Caco-2 (cell line): ENCODE data around the gene STXBP3. TPM values are rescaled to one million over a fixed set of nuclear protein-coding genes. Genes with fewer than 3 reads are reported as not detected.

ENCODE experiments used
- BruUV-seq: library from RNA; stranded (reverse); fragments of 400-500 nt; replicated peaks from 2 replicates; lab custom pipeline; 2021; lab: Mats Ljungman, UMichigan
- CTCF ChIA-PET: fragments of 300-600 bp; sonication (Branson Sonifier 250); formaldehyde crosslinking; loops from one replicate; lab custom pipeline; 2022; ENCODE audit warnings: antibody characterized with exemption; lab: Charles Lee
- POLR2A ChIA-PET: fragments of 300-600 bp; sonication (Branson Sonifier 250); formaldehyde crosslinking; loops from one replicate; lab custom pipeline; 2022; ENCODE audit warnings: antibody characterized with exemption; lab: Charles Lee
- DNase-seq, 2 experiments: peaks; one replicate each; pipeline versions ENCODE4 v3.0.0 to v3.0.0-alpha.2; 2020 to 2022
- H3K27me3 ChIP-seq: replicated peaks from 2 replicates; pipeline ENCODE4 v1.6.0; 2011; ENCODE audit warnings: low read length; ENCODE audit not compliant: control insufficient read depth, insufficient read depth
- H3K36me3 ChIP-seq: 2 replicates; pipeline ENCODE4 v1.5.1; 2011; ENCODE audit warnings: low read length; ENCODE audit not compliant: control insufficient read depth, insufficient read depth
- H3K4me1 ChIP-seq: fragments of 250-450 bp; sonication (Bioruptor Pico); 2 replicates; pipeline ENCODE4 v1.5.1; 2020; ENCODE audit warnings: mild to moderate bottlenecking
- H3K4me3 ChIP-seq: 2 replicates; pipeline ENCODE4 v1.5.1; 2011; ENCODE audit warnings: low read depth, mild to moderate bottlenecking, control low read depth, low read length
- H3K9me3 ChIP-seq: fragments of 250-450 bp; sonication (Bioruptor Pico); 2 replicates; pipeline ENCODE4 v1.5.1; 2020; ENCODE audit warnings: mild to moderate bottlenecking, moderate library complexity
- H3K27ac Mint-ChIP-seq: one replicate; pipeline ENCODE4 v1.8.0; 2022; ENCODE audit warnings: mixed read lengths; ENCODE audit not compliant: unreplicated experiment
- H3K27me3 Mint-ChIP-seq: one replicate; pipeline ENCODE4 v1.8.0; 2022; ENCODE audit warnings: mixed read lengths; ENCODE audit not compliant: insufficient read depth, unreplicated experiment
- H3K36me3 Mint-ChIP-seq: one replicate; pipeline ENCODE4 v1.8.0; 2022; ENCODE audit warnings: mild to moderate bottlenecking, mixed read lengths; ENCODE audit not compliant: insufficient read depth, unreplicated experiment
- H3K4me1 Mint-ChIP-seq: one replicate; pipeline ENCODE4 v1.8.0; 2022; ENCODE audit warnings: low read depth, mixed read lengths; ENCODE audit not compliant: unreplicated experiment
- H3K4me3 Mint-ChIP-seq: one replicate; pipeline ENCODE4 v1.8.0; 2022; ENCODE audit warnings: mild to moderate bottlenecking, moderate library complexity, mixed read lengths; ENCODE audit not compliant: unreplicated experiment
- H3K9me3 Mint-ChIP-seq: one replicate; pipeline ENCODE4 v1.8.0; 2022; ENCODE audit warnings: mixed read lengths; ENCODE audit not compliant: unreplicated experiment
- CTCF ChIP-seq, 2 experiments: fragments of 200-600 bp in 1 of 2; IDR thresholded peaks; 1 replicate in 1 of 2; 2 replicates in 1 of 2; pipeline versions ENCODE4 v1.5.1 to v1.8.0; 2011 to 2022; ENCODE audit warnings: antibody characterized with exemption in 1 of 2, control low read depth in 1 of 2, inconsistent platforms in 1 of 2, low read depth in 1 of 2, low read length in 1 of 2, mild to moderate bottlenecking in 1 of 2, moderate library complexity in 1 of 2; ENCODE audit not compliant: insufficient read depth in 1 of 2, severe bottlenecking in 1 of 2, unreplicated experiment in 1 of 2
- intact Hi-C: fragments of 100-400 bp; cut with micrococcal nuclease; formaldehyde crosslinking; loops from one replicate; pipeline ENCODE4 v1.10.0; 2022; ENCODE audit not compliant: unreplicated experiment
- total RNA-seq: library from RNA; stranded (reverse); gene quantifications from 2 replicates; pipeline ENCODE4 v1.2.3, GENCODE V29; 2022

The STXBP3 gene
- total RNA-seq, 1 experiment from 2014 or later, result 34.3 TPM

GRCh38 chr1:108717774-108718316 lies 28.6 kb upstream of the STXBP3 start:
- H3K27me3 ChIP-seq, result no peaks in the 10 kb centered on the region
- no peak overlapping the region for H3K4me3 Mint-ChIP-seq
- POLR2A ChIA-PET, result interaction anchor here (0.7 kb wide), 1 partner anchor 26 kb away, joined by 3 read pairs; the partner anchor contains the start of gene PRPF38B
- H3K4me1 Mint-ChIP-seq, result peaks cover 6% of the 10 kb centered on the region
- no peaks in the 10 kb centered on the region for H3K9me3 Mint-ChIP-seq
- no peaks in the 10 kb centered on the region for H3K36me3 Mint-ChIP-seq
- H3K36me3 ChIP-seq, result no peaks in the 10 kb centered on the region
- H3K9me3 ChIP-seq, result no peaks in the 10 kb centered on the region
- TF ChIP-seq CTCF (IDR thresholded peaks at IDR 0.05; ENCODE audit: insufficient read depth in 1 of 2, low read depth in 1 of 2, low read length in 1 of 2, severe bottlenecking in 1 of 2, unreplicated experiment in 1 of 2), result no peak
- no peak overlapping the region for H3K4me3 ChIP-seq
- peaks cover 10% of the 10 kb centered on the region for H3K4me1 ChIP-seq
- no peaks in the 10 kb centered on the region for H3K27me3 Mint-ChIP-seq
- no peak for DNase-seq
- CTCF ChIA-PET, result no interaction called here
- intact Hi-C loops, result no loop called here
- H3K27ac Mint-ChIP-seq, result no peak overlapping the region
- BruUV-seq, result no TSS peak

- no peaks in the 10 kb centered on the region for H3K36me3 Mint-ChIP-seq
- Histone ChIP-seq H3K36me3 (no peaks in the 10 kb centered on the region), H3K27me3 (no peaks in the 10 kb centered on the region), H3K4me1 (peaks cover 10% of the 10 kb centered on the region), H3K9me3 (no peaks in the 10 kb centered on the region), H3K4me3 (no peak overlapping the region)
- no peak for TF ChIP-seq CTCF (IDR thresholded peaks at IDR 0.05; ENCODE audit: insufficient read depth in 1 of 2, low read depth in 1 of 2, low read length in 1 of 2, severe bottlenecking in 1 of 2, unreplicated experiment in 1 of 2)
- intact Hi-C loops, result no loop called here
- no peaks in the 10 kb centered on the region for H3K27me3 Mint-ChIP-seq
- H3K9me3 Mint-ChIP-seq, result no peaks in the 10 kb centered on the region
- ChIA-PET CTCF (no interaction called here), POLR2A (no interaction called here)
- H3K27ac Mint-ChIP-seq, result no peak overlapping the region
- no peak for DNase-seq
- no peak overlapping the region for H3K4me3 Mint-ChIP-seq
- no TSS peak for BruUV-seq
- H3K4me1 Mint-ChIP-seq, result peaks cover 6% of the 10 kb centered on the region
These were observed 27.4 kb upstream of the STXBP3 start for GRCh38 chr1:108718927-108719655.

GRCh38 chr1:108719656-108720435 lies 26.6 kb upstream of the STXBP3 start:
- Mint-ChIP-seq H3K27ac (no peak overlapping the region), H3K4me1 (peaks cover 6% of the 10 kb centered on the region), H3K36me3 (no peaks in the 10 kb centered on the region), H3K27me3 (no peaks in the 10 kb centered on the region), H3K9me3 (no peaks in the 10 kb centered on the region), H3K4me3 (no peak overlapping the region)
- ChIA-PET CTCF (no interaction called here), POLR2A (no interaction called here)
- no peaks in the 10 kb centered on the region for H3K36me3 ChIP-seq
- no TSS peak for BruUV-seq
- no peak for DNase-seq
- H3K4me1 ChIP-seq, result peaks cover 10% of the 10 kb centered on the region
- no peak overlapping the region for H3K4me3 ChIP-seq
- H3K27me3 ChIP-seq, result no peaks in the 10 kb centered on the region
- H3K9me3 ChIP-seq, result no peaks in the 10 kb centered on the region
- intact Hi-C loops, result no loop called here
- TF ChIP-seq CTCF (IDR thresholded peaks at IDR 0.05; ENCODE audit: insufficient read depth in 1 of 2, low read depth in 1 of 2, low read length in 1 of 2, severe bottlenecking in 1 of 2, unreplicated experiment in 1 of 2), result no peak
